Measurements from ENCODE around the gene YAF2.
"Not testable (repeated sequence)": the region's sequence is repeated elsewhere in the genome, so short reads cannot be mapped to it uniquely, and the experiment has no call there.

The YAF2 gene

GRCh38 chr12:42236017-42236416 lies 2.0 kb downstream of the YAF2 start:
- H3K4me3 Mint-ChIP-seq = no peak overlapping the region
- peaks cover 37% of the 10 kb centered on the region for H3K36me3 Mint-ChIP-seq (ENCODE audit: low read depth)
- peaks cover 27% of the 10 kb centered on the region for H3K4me1 Mint-ChIP-seq (ENCODE audit: low read depth)
- no peaks in the 10 kb centered on the region for H3K9me3 Mint-ChIP-seq
- intact Hi-C loops (cut with micrococcal nuclease) = loop anchor here (2.0 kb wide), 2 partner anchors 91 to 95 kb away; partner anchors contain the start of gene GXYLT1
- no peaks in the 10 kb centered on the region for H3K27me3 Mint-ChIP-seq
- H3K27ac Mint-ChIP-seq = no peak overlapping the region

DNA sequence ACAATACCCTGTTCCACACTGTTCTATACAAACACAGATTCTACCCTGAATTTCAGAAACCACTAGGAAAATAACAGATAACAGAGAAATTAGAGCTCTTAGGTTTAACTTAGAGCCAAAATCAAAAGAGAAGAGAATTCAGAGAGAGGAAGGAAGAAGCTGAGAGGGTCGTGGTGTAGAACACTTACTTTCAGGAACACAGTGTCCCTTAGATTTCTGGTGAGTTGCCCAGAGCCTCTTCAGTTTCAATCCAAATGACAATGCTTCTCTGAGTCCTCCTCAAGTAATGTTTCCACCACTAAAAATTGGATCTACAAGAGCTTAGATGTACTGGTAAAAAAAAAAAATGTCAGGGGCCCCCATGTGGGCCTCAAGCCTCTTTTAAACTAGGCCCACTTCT lies 2.6 kb downstream of the YAF2 start:
- H3K4me3 Mint-ChIP-seq = no peak overlapping the region

GRCh38 chr12:42234970-42235369 lies 3.1 kb downstream of the YAF2 start:
- intact Hi-C loops (cut with micrococcal nuclease) = loop anchor here (5.0 kb wide), 1 partner anchor 48 kb away; no protein-coding TSS in a partner anchor
- Mint-ChIP-seq H3K27ac (no peak overlapping the region), H3K4me1 (ENCODE audit: low read depth) (peaks cover 32% of the 10 kb centered on the region)

More for the DNA sequence above, 2.6 kb downstream of the YAF2 start:
- intact Hi-C loops (cut with micrococcal nuclease) = no loop called here
- Mint-ChIP-seq H3K36me3 (ENCODE audit: low read depth) (peaks cover 41% of the 10 kb centered on the region), H3K4me1 (ENCODE audit: low read depth) (peaks cover 30% of the 10 kb centered on the region), H3K27ac (no peak overlapping the region), H3K27me3 (no peaks in the 10 kb centered on the region), H3K9me3 (no peaks in the 10 kb centered on the region)

DNA sequence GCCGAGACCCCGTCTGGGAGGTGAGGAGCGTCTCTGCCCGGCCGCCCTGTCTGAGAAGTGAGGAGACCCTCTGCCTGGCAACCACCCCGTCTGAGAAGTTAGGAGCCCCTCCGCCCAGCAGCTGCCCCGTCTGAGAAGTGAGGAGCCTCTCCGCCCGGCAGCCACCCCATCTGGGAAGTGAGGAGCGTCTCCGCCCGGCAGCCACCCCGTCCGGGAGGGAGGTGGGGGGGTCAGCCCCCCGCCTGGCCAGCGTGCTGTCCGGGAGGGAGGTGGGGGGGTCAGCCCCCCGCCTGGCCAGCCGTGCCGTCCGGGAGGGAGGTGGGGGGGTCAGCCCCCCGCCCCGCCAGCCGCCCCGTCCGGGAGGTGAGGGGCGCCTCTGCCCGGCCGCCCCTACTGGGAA lies 10.5 kb downstream of the YAF2 start:
- H3K27me3 Mint-ChIP-seq; H3K27ac Mint-ChIP-seq; H3K9me3 Mint-ChIP-seq; H3K4me3 Mint-ChIP-seq; H3K4me1 Mint-ChIP-seq (ENCODE audit: low read depth); intact Hi-C loops (cut with micrococcal nuclease): not testable (repeated sequence)
- H3K36me3 Mint-ChIP-seq (ENCODE audit: low read depth) = peaks cover 27% of the 10 kb centered on the region

More at GRCh38 chr12:42234970-42235369, 3.1 kb downstream of the YAF2 start:
- no peak overlapping the region for H3K4me3 Mint-ChIP-seq
- H3K36me3 Mint-ChIP-seq (ENCODE audit: low read depth) = peaks cover 46% of the 10 kb centered on the region
- H3K27me3 Mint-ChIP-seq = no peaks in the 10 kb centered on the region
- H3K9me3 Mint-ChIP-seq = no peaks in the 10 kb centered on the region

- Mint-ChIP-seq H3K4me1 (ENCODE audit: low read depth) (peaks cover 21% of the 10 kb centered on the region), H3K36me3 (ENCODE audit: low read depth) (peaks cover 16% of the 10 kb centered on the region)
- H3K27me3 Mint-ChIP-seq; H3K4me3 Mint-ChIP-seq; H3K9me3 Mint-ChIP-seq; intact Hi-C loops (cut with micrococcal nuclease); H3K27ac Mint-ChIP-seq: not testable (repeated sequence)
These were observed 13.5 kb downstream of the YAF2 start for GRCh38 chr12:42224501-42224900.

GRCh38 chr12:42222724-42223123 lies 15.3 kb downstream of the YAF2 start:
- Mint-ChIP-seq H3K9me3 (no peaks in the 10 kb centered on the region), H3K4me3 (no peak overlapping the region), H3K4me1 (ENCODE audit: low read depth) (peaks cover 26% of the 10 kb centered on the region), H3K27ac (no peak overlapping the region), H3K27me3 (no peaks in the 10 kb centered on the region), H3K36me3 (ENCODE audit: low read depth) (peaks cover 16% of the 10 kb centered on the region)
- intact Hi-C loops (cut with micrococcal nuclease) = no loop called here

DNA sequence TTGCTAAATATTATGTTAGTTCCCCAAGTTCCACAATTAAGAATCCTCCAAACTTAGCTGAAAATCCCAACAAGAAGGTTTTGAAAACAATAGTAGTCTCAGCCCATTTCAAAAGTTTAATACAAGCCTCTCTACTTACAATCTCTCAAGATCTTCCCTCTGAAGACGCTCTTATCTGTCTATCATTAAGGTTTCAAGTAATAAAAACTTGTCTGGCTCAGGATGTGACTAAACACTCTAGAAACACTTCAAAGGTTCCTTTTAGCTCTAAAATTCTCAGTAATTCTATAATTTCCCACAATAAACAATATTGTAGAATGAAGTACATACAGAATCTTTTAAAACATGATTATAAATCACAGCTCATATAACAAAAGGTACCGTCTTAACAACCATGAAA lies 16.3 kb downstream of the YAF2 start:
- H3K36me3 Mint-ChIP-seq (ENCODE audit: low read depth) = peaks cover 15% of the 10 kb centered on the region
- H3K27ac Mint-ChIP-seq = no peak overlapping the region
- no peaks in the 10 kb centered on the region for H3K9me3 Mint-ChIP-seq
- intact Hi-C loops (cut with micrococcal nuclease) = no loop called here
- H3K27me3 Mint-ChIP-seq = no peaks in the 10 kb centered on the region
- no peak overlapping the region for H3K4me3 Mint-ChIP-seq
- peaks cover 29% of the 10 kb centered on the region for H3K4me1 Mint-ChIP-seq (ENCODE audit: low read depth)

- intact Hi-C loops (cut with micrococcal nuclease) = no loop called here
These were observed 20.4 kb downstream of the YAF2 start for GRCh38 chr12:42217656-42218055.

GRCh38 chr12:42216737-42217136 lies 21.3 kb downstream of the YAF2 start:
- H3K9me3 Mint-ChIP-seq = no peaks in the 10 kb centered on the region
- H3K36me3 Mint-ChIP-seq (ENCODE audit: low read depth) = peaks cover 8% of the 10 kb centered on the region
- H3K4me1 Mint-ChIP-seq (ENCODE audit: low read depth) = peaks cover 32% of the 10 kb centered on the region
- intact Hi-C loops (cut with micrococcal nuclease) = no loop called here
- no peaks in the 10 kb centered on the region for H3K27me3 Mint-ChIP-seq
- no peak overlapping the region for H3K4me3 Mint-ChIP-seq
- no peak overlapping the region for H3K27ac Mint-ChIP-seq

More at GRCh38 chr12:42217656-42218055, 20.4 kb downstream of the YAF2 start:
- H3K27ac Mint-ChIP-seq = no peak overlapping the region
- peaks cover 35% of the 10 kb centered on the region for H3K4me1 Mint-ChIP-seq (ENCODE audit: low read depth)
- no peaks in the 10 kb centered on the region for H3K27me3 Mint-ChIP-seq
- H3K4me3 Mint-ChIP-seq = no peak overlapping the region
- peaks cover 8% of the 10 kb centered on the region for H3K36me3 Mint-ChIP-seq (ENCODE audit: low read depth)
- no peaks in the 10 kb centered on the region for H3K9me3 Mint-ChIP-seq

- H3K36me3 Mint-ChIP-seq (ENCODE audit: low read depth); intact Hi-C loops (cut with micrococcal nuclease); H3K9me3 Mint-ChIP-seq; H3K27ac Mint-ChIP-seq; H3K27me3 Mint-ChIP-seq; H3K4me3 Mint-ChIP-seq: not testable (repeated sequence)
- peaks cover 24% of the 10 kb centered on the region for H3K4me1 Mint-ChIP-seq (ENCODE audit: low read depth)
These were observed 22.3 kb downstream of the YAF2 start for GRCh38 chr12:42215759-42216158.

DNA sequence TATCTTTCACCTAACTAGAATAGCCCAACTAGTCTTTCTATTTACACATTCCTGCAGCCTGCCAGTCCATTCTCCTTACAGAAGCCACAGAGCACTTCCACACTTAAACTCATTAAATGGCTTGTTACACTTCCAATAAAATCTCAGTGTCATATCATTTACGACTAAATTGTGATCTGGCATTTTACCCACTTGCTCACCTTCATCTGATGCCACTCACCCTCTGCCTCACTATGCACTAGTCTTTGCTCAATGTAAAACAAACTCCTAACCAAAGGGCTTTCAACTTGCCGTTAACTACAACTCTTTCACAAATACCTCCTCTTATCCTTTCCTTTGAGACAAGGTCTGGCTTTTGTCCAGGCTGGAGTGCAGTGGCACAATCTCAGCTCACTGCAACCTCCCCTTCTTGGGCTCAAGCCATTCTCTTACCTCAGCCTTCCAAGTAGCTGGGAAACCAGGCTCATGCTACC lies 24.1 kb downstream of the YAF2 start:
- intact Hi-C loops (cut with micrococcal nuclease) = no loop called here
- peaks cover 18% of the 10 kb centered on the region for H3K36me3 Mint-ChIP-seq (ENCODE audit: low read depth)
- no peak overlapping the region for H3K27ac Mint-ChIP-seq
- no peak overlapping the region for H3K4me3 Mint-ChIP-seq
- no peaks in the 10 kb centered on the region for H3K27me3 Mint-ChIP-seq
- H3K4me1 Mint-ChIP-seq (ENCODE audit: low read depth) = peaks cover 9% of the 10 kb centered on the region
- H3K9me3 Mint-ChIP-seq = no peaks in the 10 kb centered on the region

DNA sequence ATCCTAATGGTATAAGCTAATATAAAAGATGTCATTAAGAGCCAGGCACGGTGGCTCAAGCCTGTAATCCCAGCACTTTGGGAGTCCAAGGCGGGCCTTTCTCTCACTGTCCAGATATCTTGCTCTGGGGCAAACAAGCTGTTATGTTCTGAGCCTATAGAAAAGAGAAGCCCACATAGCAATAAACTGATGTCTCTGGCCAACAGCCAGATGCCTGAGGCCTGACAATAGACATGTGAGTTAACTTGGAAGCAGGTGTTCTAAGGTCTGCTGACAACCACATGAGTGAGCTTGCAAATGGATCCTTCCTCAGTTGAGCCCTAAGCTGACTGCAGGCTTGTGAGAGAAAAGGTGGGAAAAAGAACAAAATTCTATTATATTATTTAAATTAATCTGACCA lies 25.0 kb downstream of the YAF2 start:
- Mint-ChIP-seq H3K4me1 (ENCODE audit: low read depth) (peaks cover 9% of the 10 kb centered on the region), H3K4me3 (no peak overlapping the region), H3K36me3 (ENCODE audit: low read depth) (peaks cover 18% of the 10 kb centered on the region), H3K27me3 (no peaks in the 10 kb centered on the region), H3K9me3 (no peaks in the 10 kb centered on the region), H3K27ac (no peak overlapping the region)
- intact Hi-C loops (cut with micrococcal nuclease) = no loop called here

DNA sequence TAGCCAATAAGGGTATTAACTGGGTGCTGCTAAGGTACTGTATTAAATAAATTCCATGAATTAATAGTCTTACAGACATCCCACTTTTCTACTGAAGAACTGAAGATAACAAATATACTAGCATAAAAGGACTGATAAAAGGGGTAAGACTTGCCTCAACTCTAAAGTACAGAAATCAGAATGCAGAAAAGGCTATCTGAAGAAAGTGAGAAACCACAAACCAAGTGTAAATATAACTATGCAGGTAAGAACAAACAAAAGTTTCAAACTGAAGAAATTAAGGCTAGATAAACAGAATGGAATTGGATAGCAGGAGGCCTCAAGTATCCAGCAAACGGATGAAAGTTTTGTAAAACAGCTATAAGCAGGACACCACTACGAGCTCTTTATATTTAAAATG lies 29.5 kb downstream of the YAF2 start:
- peaks cover 30% of the 10 kb centered on the region for H3K36me3 Mint-ChIP-seq (ENCODE audit: low read depth)
- intact Hi-C loops (cut with micrococcal nuclease) = no loop called here
- H3K27me3 Mint-ChIP-seq = no peaks in the 10 kb centered on the region
- H3K9me3 Mint-ChIP-seq = no peaks in the 10 kb centered on the region
- H3K4me3 Mint-ChIP-seq = no peak overlapping the region
- no peak overlapping the region for H3K27ac Mint-ChIP-seq
- no peaks in the 10 kb centered on the region for H3K4me1 Mint-ChIP-seq (ENCODE audit: low read depth)

GRCh38 chr12:42204819-42205218 lies 33.2 kb downstream of the YAF2 start:
- Mint-ChIP-seq H3K27me3 (no peaks in the 10 kb centered on the region), H3K4me3 (no peak overlapping the region), H3K36me3 (ENCODE audit: low read depth) (peaks cover 43% of the 10 kb centered on the region), H3K27ac (no peak overlapping the region), H3K4me1 (ENCODE audit: low read depth) (no peaks in the 10 kb centered on the region), H3K9me3 (no peaks in the 10 kb centered on the region)
- intact Hi-C loops (cut with micrococcal nuclease) = no loop called here

DNA sequence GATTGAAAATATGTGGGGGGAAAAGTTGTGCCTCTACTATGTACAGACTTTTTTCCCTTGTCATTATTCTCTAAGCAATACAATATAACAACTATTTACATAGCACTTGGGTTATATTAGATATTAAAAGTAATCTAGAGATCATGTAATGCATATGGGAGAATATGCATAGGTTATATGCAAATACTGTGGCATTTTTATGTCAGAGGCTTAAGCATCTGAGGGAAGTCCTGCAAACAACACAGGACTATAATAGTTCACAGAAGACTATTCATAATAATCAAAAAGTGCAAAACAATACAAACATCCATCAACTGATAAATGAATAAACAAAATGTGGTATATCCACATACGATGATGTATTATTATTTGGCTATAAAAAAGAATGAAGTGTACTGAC lies 33.7 kb downstream of the YAF2 start:
- intact Hi-C loops (cut with micrococcal nuclease) = no loop called here
- H3K27ac Mint-ChIP-seq = no peak overlapping the region
- no peaks in the 10 kb centered on the region for H3K4me1 Mint-ChIP-seq (ENCODE audit: low read depth)
- H3K27me3 Mint-ChIP-seq = no peaks in the 10 kb centered on the region
- H3K36me3 Mint-ChIP-seq (ENCODE audit: low read depth) = peaks cover 41% of the 10 kb centered on the region
- no peaks in the 10 kb centered on the region for H3K9me3 Mint-ChIP-seq
- no peak overlapping the region for H3K4me3 Mint-ChIP-seq
